ENCODE results near the gene CALML3.

CALML3 gene

DNA sequence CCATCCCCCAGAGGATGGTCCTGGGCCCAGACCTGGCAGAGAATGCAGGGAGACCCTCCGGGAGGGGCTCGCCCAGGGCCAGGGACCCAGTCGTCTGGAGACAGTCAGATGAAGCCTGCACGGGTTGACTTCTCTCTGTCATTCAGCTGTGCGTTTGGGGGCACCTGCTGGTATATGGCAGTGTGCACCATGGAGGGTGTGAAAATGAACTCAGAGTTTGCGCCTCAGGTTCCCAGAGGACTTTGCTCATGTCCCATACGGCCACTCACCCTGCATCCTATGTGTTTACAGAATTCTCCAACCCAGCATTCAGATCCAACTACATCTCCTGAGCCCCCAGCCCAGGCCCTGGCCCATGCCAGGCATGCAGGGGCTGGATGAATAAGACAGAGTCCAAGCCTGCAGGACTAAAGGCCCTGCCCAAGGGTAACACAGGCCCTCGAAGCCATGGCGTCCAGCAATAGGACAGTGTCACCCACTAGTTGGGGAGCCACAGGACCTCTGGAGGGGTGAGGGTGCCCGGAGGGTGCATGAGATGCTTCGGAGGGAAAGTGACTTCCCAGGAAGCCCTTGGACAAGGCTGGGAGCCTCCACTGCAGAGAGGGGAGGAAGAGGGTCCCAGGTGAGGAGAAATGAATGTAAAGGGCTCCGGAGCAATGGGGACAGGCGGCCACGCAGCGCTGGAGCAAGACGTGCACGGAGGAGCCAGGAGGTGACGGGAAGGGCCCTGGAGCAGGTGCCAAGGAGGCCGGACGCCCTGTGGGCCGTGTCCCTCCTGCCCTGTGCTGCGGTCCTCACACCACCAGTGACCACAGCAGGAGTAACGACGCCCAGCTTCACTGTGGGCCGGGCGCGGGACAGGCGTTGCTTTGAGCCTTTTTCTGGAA, 36.3 kb downstream of the CALML3 start:
- H3K4me3 ChIP-seq (ENCODE audit: low read length), result no peak overlapping the region
- DNase-seq (ENCODE audit: low read depth, low spot score), result no peak

DNA sequence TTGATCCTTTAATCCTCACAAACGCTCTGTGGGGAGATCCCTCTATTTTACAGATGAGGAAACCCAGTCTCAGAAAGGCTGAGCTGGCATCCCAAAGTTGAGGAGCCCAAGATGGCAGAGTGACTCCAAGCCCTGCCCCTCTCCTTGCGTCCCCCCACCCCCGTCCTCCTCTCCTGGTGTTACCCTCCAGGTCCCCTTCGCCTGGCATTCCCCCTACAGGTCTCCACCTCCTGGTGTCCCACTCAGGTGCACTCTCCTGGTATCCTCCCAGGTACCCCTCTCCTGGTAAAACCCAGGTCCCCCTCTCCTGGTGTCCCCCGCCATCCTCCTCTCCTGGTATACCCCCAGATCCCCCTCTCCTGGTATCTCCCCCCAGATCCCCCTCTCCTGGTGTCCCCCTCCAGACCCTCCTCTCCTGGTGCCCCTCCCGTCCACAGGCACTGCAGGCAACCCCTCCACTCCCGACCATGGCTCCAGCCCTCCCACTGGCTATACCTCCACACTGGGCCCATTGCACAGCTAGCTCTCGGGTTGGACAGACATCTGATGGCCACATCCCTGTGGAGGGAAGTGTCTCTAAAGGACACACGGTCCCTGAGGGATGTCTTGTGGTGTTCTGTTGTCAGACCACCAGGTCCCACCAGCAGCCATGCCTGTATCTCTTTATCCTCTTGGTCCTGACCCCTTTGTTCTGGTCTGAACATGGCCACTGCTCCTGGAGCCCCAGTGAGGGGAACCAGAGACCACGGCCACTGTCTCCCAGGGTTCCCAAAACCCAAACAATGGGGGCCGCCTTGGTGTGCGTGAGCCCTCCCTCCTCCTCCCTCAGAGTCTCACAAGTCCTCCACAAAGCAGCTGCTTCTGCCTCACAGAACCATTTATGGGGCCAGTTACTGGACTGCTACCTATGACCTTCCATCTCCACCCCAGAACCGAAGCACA, 37.2 kb downstream of the CALML3 start:
- no peak overlapping the region for H3K4me3 ChIP-seq (ENCODE audit: low read length)
- DNase-seq (ENCODE audit: low read depth, low spot score), result no peak

DNA sequence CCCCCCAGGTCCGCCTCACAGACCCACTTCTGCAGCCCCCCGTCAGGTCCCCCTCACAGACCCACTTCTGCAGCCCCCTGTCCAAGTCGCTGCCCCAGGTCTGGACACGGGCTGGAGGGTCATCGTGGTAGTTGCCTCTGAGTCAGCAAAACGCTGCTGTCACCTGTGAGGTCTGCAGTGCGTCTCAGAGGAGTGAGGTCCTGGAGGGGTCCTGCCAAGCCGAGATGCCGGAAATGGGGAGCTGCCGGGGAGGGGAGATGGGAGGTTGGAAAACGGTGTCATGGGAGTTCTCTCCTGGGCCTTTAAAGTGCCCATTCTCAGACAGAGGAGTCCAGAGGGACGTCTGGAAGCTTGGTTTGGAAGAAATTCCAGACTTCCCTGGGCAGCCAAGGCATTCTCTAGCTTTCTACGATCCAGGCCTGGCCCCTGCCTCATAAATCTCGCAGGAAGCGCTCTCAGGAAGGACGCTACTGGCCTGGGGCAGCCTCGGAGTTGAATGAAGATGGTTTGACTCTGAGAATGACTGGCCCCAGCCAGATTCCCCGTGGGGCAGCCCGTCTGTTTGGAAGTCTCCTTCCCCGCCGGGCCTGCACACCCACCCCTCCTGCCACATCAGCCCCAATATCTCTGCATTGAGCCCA, 38.7 kb downstream of the CALML3 start:
- H3K4me3 ChIP-seq (ENCODE audit: low read length), result no peak overlapping the region
- no peak for DNase-seq (ENCODE audit: low read depth, low spot score)

DNA sequence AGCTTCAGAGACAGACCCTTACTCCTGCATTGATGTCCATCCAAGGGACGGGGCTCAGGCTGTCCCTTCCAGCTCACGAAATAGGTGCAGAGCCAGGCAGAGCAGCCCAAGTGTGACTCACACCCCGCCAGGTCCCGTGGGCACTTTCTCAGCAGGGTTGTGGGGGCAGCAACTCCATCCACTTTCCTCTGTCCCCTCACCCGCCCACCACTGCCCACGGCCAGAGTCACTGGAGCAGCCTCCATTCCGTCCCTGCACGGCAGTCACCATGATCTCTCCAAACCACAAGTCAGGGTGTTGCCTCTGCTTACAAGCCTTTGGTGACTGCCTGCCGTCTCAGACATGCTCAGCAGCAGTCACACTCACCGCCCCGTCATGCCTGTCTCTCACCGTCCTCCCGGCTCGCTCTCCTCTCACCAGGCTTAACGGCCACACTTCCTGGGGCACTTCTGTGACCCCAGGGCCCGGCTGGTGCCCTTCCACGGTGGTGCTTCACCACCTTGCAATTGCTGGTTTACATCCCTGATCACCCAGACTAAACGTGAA, 39.3 kb downstream of the CALML3 start:
- no peak for DNase-seq (ENCODE audit: low read depth, low spot score)
- H3K4me3 ChIP-seq (ENCODE audit: low read length), result no peak overlapping the region

DNA sequence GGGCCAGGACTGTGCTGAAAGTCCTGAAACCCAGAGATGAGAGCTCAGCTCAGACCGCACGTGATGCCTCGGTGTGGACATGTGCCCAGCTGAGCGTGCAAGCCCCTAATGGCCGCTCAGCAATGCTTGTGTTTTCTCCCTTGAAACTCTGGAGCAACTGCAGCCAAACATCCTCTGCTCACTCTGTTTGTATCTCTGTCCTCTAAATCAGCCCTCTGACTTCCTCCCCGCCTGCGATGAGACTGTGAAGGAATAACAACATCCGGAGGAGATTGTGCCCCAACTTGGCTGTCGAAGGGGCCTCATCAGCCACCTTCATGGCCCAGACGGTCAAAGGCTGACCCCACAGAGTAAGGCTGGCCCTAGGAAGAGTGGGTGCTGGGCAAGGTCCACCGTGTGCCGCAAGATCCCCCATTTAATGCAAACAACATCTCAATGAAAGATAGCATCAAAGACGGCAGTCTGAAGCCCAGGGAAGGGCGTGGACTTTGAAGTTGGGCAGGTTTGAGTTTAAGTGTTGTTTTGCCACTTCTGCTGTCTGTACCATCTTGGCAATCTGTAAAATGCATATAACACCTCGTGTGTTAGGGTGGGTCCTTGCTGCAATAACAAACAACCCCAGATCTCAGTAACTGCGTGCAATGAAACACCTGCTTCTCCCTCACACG, 39.9 kb downstream of the CALML3 start:
- H3K4me3 ChIP-seq (ENCODE audit: low read length), result no peak overlapping the region
- no peak for DNase-seq (ENCODE audit: low read depth, low spot score)

DNA sequence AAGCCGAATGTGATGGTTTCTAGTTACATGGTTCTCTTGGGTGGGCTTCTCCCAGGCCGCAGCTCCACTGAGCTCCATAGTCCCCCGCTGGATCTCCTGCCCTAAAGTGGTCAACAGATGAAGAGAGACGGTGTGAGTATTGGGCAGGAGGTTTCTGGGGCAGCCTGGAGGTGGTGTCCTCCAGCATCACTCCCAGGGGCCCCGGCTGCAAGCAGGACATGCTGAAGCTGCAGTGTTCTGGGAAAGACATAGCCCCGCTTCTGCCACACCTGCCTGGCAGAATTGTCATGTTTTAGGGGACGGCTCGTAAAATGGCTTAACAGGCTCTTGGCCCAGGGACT, 40.4 kb downstream of the CALML3 start:
- no peak overlapping the region for H3K4me3 ChIP-seq (ENCODE audit: low read length)
- DNase-seq (ENCODE audit: low read depth, low spot score), result no peak

DNA sequence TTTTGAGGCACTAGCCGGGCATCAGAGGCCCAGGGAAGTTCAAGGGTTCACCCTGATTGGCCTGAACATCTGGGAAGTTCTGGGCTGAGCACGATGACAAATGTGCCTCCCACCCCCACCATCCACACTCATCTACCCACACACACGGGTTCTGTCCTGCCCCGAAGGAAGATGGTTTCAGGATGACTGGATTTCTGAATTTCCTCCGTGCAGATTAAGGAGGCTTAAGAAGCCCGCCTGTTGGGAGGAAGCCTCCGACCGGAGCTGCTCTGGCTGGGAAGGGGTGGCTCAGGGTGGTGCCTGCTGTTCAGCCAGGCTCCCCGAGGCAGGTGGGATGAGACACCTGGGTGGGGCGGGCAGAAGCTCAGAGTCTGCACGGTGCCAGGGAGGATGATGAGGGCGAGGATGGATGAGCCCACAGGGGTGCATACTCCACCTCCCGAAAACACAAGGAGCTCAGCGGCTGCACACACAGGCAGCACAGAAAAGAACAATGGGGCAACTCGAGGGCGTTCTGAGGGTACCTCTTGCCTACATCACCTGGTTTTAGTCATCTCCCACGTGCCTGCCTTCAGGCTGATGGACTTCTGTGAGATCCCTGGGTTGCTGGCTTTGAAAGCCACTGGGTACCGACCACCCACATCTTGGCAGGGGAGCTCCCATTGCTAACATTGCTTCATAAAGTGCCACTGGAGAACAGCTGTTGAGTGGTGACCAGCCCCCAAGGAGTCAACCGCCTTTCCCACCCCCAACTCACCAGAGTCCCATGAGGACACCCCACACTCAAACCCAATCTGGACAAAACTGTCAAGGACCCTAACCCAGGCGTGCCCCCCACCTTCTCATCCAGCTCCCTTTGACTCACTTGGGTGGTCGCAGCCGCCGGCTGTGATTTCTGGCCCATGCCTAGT, 41.2 kb downstream of the CALML3 start:
- no peak for DNase-seq (ENCODE audit: low read depth, low spot score)
- H3K4me3 ChIP-seq (ENCODE audit: low read length), result no peak overlapping the region

DNA sequence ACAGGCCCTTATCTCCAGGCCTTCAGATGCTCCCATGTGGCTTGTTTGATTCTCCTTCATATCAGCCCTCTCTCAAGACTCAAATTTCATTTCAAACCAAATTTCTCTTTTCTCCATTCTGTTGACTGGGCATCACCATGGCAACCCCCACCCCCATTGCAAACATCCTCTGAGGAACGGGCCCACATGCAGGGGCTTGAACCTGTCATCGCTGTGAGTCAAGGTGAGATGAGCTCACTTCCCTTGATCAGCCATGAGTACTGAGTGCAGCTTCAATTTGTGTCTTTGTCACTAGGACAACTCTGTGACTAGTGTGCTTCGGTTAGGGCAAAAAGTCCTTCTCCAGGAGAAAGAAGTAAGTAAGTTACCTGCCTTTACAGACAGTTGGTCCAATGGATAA, 41.9 kb downstream of the CALML3 start:
- DNase-seq (ENCODE audit: low read depth, low spot score), result no peak
- no peak overlapping the region for H3K4me3 ChIP-seq (ENCODE audit: low read length)

DNA sequence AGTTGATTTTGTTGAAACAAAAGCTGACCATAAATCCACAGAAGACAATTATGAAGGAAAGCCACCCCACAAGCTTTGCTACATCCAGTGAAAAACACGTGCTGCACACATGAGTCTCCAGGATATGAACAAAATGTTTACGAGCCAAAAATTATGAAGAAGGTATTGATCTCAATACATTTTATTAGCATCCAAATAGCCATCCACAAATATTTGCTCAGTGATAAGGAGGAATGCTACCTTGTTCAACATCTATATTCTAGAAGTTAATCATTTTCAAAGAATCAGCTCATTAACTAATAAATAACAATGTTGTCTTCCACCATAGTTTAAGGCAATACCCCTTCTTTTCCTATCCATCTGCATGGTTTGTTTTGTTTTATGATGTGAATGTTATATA, 42.7 kb downstream of the CALML3 start:
- DNase-seq (ENCODE audit: low read depth, low spot score), result no peak
- H3K4me3 ChIP-seq (ENCODE audit: low read length), result no peak overlapping the region

DNA sequence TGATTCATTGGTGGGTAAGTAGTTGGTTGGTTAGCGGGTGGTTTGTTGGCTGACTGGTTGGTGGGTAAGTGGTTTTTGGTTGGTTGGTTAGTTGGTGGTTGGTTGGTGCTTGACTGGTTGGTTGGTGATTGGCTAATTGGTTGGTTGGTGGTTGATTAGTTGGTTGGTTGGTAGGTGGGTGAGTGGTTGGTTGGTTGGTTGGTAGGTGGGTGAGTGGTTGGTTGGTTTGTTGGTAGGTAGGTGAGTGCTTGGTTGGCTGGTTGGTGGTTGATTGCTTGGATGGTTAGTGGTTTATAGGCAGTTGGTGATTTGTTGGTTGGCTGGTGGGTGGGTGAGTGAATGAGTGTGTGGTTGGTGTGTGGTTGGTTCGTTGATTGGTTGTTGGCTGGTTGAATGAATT, 44.2 kb downstream of the CALML3 start:
- H3K4me3 ChIP-seq (ENCODE audit: low read length), result no peak overlapping the region

DNA sequence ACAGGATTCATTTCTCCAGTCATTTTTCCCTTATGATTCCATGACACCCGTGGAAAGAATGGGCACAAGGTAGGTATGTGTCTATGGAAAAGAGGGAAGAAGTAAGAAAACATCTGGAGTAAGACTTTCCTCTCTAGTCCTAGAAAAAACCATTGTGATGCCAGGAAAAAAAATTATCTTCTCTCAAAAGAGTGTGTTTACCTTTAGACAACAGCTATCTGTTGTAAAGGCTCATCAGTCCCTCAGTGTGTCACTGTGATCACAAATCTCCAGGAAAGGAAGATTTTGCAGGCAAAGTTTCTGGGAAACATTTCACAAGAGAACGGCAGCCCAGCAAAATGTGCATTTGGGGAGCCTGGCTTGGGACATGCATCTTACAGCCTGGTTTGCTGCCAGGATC, 44.8 kb downstream of the CALML3 start:
- H3K4me3 ChIP-seq (ENCODE audit: low read length), result no peak overlapping the region
- DNase-seq (ENCODE audit: low read depth, low spot score), result no peak

More for the DNA sequence above, 44.2 kb downstream of the CALML3 start:
- no peak for DNase-seq (ENCODE audit: low read depth, low spot score)

DNA sequence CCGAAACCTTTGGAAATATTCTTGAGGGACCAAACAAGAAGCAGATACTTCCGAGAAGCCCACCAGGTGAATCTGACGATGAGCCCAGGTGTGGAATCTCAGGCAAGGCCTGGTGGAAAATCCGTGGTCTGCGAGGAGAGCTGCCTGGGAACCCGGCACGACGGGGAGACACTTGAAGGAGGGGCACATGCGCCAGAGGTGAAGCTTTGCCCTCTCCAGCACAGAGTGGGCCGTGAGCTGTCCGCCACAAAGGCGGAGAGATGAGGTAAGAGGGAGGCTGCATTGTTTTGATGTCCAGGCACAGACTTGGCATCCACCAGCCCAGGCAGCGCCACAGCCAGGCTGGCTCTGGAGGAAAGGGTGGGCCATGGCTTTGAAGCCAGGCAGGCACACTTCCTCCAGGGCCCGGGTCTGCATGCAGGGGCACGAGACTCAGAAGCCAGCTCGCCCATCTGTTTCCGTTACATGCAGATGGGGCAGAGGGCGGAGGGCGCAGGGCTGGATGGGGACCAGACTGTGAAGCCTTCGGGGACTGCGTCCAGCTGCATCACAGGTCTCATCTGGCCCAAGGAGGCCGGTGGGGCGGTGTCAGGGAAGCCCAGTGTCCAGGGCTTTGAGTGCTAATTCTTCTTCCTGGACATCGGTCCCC, 45.4 kb downstream of the CALML3 start:
- DNase-seq (ENCODE audit: low read depth, low spot score), result no peak
- H3K4me3 ChIP-seq (ENCODE audit: low read length), result no peak overlapping the region

DNA sequence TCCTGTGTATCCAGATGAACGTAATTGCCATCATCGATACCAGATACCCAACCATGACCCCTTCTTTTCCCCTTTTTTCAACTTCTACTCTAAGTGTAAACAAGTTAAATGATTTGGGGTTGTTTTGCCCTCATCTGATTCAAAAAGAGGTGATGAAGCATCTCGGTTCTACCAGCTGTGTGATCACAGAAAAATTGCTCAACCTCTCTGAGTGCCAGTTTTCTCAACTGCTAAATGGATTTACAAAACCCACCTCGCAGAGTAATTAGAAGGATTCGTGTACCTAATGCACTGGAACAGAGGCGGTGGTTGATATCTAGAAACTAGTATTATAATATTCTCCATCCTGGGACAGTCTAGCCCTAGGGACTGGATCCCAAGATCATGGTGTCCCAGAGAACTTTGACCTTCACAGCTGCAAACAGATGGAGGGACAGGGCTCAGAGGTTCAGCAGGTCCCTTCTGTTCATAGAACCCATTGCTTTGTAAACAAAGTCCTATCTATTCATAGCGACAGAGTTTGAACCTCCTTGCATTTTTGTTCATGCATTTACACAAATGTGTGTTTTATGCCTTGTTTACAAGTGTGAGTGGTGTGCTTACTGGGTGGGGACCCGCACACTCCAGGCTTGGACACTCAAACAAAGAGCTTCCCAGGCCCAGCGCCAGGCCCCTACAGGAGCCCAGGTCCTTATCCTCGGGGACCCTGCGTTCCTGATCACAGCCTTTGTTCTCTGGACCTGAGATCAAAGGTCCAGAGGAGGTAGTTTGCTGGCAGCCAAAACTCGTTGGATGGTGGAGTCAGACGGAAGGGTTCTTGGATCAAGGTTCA, 46.4 kb downstream of the CALML3 start:
- DNase-seq (ENCODE audit: low read depth, low spot score), result no peak
- no peak overlapping the region for H3K4me3 ChIP-seq (ENCODE audit: low read length)

DNA sequence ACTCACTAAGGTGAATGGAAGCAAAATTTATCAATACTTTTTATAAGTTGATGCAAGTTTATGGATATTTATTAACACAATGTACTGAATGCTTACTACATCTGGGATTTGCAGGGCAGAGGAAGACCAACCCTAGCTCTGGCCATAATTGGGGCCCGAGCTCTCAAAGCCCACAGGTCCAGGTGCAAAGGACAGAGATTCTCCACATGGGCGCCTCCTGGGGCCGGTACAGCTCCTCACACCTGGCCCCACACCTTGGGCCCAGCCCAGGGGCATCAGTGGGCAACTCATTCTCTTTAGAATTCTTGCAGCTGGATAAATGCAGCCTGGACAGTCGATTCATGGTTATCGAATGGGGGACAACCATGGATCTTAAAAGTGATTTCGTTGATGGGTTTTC, 47.1 kb downstream of the CALML3 start:
- no peak overlapping the region for H3K4me3 ChIP-seq (ENCODE audit: low read length)
- DNase-seq (ENCODE audit: low read depth, low spot score), result no peak

DNA sequence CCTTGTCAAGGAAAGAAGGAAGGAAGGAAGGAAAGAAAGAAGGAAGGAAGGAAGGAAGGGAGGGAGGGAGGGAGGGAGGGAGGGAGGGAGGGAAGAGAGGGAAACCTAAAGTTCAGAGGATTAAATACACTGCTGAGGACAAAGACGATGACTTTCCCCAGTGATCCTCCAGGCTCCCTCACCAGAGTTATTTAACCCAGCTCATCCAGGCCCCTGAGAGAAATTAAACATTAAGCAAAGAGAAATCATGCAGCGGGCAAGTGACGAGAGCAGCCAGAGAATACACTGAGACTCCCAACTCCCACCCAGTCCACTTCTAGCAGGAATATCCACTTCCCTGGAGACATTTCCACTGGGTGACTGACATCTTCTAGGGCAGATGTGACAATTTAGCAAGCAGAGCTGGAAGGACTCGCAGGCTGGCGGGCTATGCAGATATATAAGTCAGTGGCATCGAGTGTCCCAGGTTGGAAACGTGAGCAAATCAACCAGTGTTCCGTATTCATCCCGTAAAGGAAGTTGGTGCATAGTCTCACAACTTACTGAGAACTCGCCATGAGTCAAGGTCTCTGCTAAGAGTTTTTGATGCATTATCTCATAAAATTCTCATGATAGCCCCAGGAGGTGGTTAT, 48.7 kb downstream of the CALML3 start:
- DNase-seq (ENCODE audit: low read depth, low spot score), result no peak

DNA sequence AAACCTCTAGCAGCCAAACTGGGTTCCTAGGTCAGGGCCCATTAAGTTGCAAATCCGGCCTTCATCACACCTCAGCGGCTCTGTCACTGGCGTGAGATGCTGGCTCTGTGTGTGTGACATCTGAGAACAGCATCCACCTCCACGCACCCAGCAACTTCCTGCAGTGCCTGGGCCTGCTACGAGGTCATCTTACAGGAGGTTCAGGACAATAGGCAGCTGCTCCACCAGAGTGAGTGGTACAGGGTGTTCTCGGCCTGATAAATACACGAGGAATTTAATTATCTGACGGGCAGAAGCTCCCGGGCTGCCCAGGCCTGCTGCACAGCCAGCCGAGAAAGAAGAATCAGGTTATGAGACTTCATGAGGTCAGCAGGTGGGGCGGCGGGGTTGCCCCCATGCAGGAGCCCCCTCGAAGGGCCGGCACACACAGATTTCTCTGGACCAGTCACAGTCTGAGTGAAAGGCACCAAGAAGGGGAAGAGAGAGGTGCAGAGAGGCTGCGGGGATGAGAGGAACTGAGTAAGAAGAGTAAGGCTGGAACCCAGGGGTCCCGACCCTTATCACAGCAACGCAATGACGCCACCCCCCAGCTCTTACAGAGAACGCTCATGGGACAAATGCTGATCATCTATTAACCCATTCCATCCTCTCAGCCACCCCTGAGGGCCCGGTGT, 49.3 kb downstream of the CALML3 start:
- no peak overlapping the region for H3K4me3 ChIP-seq (ENCODE audit: low read length)

More for the DNA sequence above, 48.7 kb downstream of the CALML3 start:
- H3K4me3 ChIP-seq (ENCODE audit: low read length), result no peak overlapping the region

More for the DNA sequence above, 49.3 kb downstream of the CALML3 start:
- no peak for DNase-seq (ENCODE audit: low read depth, low spot score)

Measured in Jurkat, Clone E6-1 (cell line).